ENCODE results near the gene RPL35. TPM values are rescaled to one million over a fixed set of nuclear protein-coding genes. Genes with fewer than 3 reads are reported as not detected.

RPL35 gene
- total and polyA plus RNA-seq, 2 of the 8 experiments (the other 6 are each of a cell fraction or from before 2014, with no cell fraction given): 1,831 to 2,448 TPM

GRCh38 chr9:124890179-124890578 is 28.4 kb upstream of the RPL35 start:
- no peak overlapping the region for H2BK120ac ChIP-seq (replicated peaks; ENCODE audit: low read depth, low read length)
- no peak for TF ChIP-seq POLR2A (IDR thresholded peaks at IDR 0.05; ENCODE audit: control extremely low read depth in 1 of 2, low read depth in 2 of 2, low read length in 2 of 2)
- TF ChIP-seq USF2 (IDR thresholded peaks at IDR 0.05; ENCODE audit: low read length): no peak
- no peak for TF ChIP-seq GTF2F1 (IDR thresholded peaks at IDR 0.05; ENCODE audit: borderline replicate concordance, low read depth, low read length)
- TF ChIP-seq NRF1 (IDR thresholded peaks at IDR 0.05; ENCODE audit: low read depth, low read length): no peak
- TF ChIP-seq TEAD4 (IDR thresholded peaks at IDR 0.05; ENCODE audit: low read depth, low read length): no peak
- no peak for TF ChIP-seq YY1 (IDR thresholded peaks at IDR 0.05; ENCODE audit: low read depth, low read length)
- no peak for DNase-seq (ENCODE audit: low read depth in 1 of 2, low spot score in 2 of 2)
- H3K9me3 ChIP-seq (ENCODE audit: insufficient read depth in 2 of 2, low read depth in 1 of 2, low read length in 1 of 2): no peaks in the 10 kb centered on the region; a peak in 1 of 4 replicates
- H4K5ac ChIP-seq (ENCODE audit: insufficient read length, low read depth, low read length): no peak overlapping the region
- no peak overlapping the region for H2BK5ac ChIP-seq (ENCODE audit: low read depth, low read length)
- no peak overlapping the region for H3K4me2 ChIP-seq (ENCODE audit: insufficient read depth in 1 of 2, low read depth in 2 of 2, low read length in 2 of 2)
- no peak overlapping the region for H3K23ac ChIP-seq (ENCODE audit: insufficient read length)
- H2BK20ac ChIP-seq (ENCODE audit: low read length): no peak overlapping the region
- H3K79me2 ChIP-seq (ENCODE audit: control insufficient read depth in 1 of 2, insufficient read depth in 2 of 2, low read length in 2 of 2): no peaks in the 10 kb centered on the region
- no peak overlapping the region for H2AK5ac ChIP-seq (ENCODE audit: low read depth, low read length)
- H4K91ac ChIP-seq (replicated peaks; ENCODE audit: insufficient read length, low read length): no peak overlapping the region
- POLR2A ChIA-PET (ENCODE audit: partially characterized antibody): interaction anchor here (31.1 kb wide), 1 partner anchor 27 kb away, joined by 573 read pairs; the partner anchor contains the start of genes ARPC5L, RPL35 and WDR38
- FAIRE-seq: no peak
- no peaks in the 10 kb centered on the region for H3K79me1 ChIP-seq (ENCODE audit: low read depth, low read length)
- no peak overlapping the region for H2BK12ac ChIP-seq (ENCODE audit: low read depth, low read length)
- WGBS, 2 experiments (ENCODE audit: extremely low coverage in 1 of 2, insufficient coverage in 1 of 2, insufficient read length in 1 of 2, insufficient replicate concordance in 2 of 2, low coverage in 1 of 2, low lambda C conversion rate in 2 of 2, missing lambda C conversion rate in 1 of 2): 89% methylated on average over 7 of the region's 7 CpGs; no CpG with 5 or more reads in 1 of the 2 experiments
- H3K9ac ChIP-seq (replicated peaks in 1 of 4; ENCODE audit: extremely low read depth in 1 of 4, low read depth in 3 of 4, low read length in 3 of 4): no peak overlapping the region
- H3K23me2 ChIP-seq (ENCODE audit: low read depth, low read length): no peaks in the 10 kb centered on the region
- H3K36me3 ChIP-seq (ENCODE audit: control insufficient read depth in 2 of 4, insufficient read depth in 4 of 4, low read length in 3 of 4): no peaks in the 10 kb centered on the region; a peak in 1 of 8 replicates
- H3K27ac ChIP-seq (ENCODE audit: low read depth, low read length): no peak overlapping the region
- H3K56ac ChIP-seq (replicated peaks; ENCODE audit: insufficient read length, low read depth, low read length): no peak overlapping the region
- peaks cover 0 to 2% of the 10 kb centered on the region in 2 experiments for H4K20me1 ChIP-seq (replicated peaks in 1 of 2; ENCODE audit: control insufficient read depth in 1 of 2, insufficient read depth in 2 of 2, low read length in 2 of 2)
- H3K18ac ChIP-seq (ENCODE audit: extremely low read depth, low read length): no peak overlapping the region
- peaks cover 0 to 1% (median 0%) of the 10 kb centered on the region in 4 experiments; a peak in 2 of 7 replicates for H3K4me1 ChIP-seq (replicated peaks in 1 of 4; ENCODE audit: control insufficient read depth in 3 of 4, insufficient read depth in 4 of 4, low read length in 3 of 4)
- H3K4ac ChIP-seq (replicated peaks; ENCODE audit: insufficient read length, low read depth, low read length): no peak overlapping the region
- H2AFZ ChIP-seq (ENCODE audit: low read length): no peak overlapping the region
- H3K4me3 ChIP-seq (ENCODE audit: extremely low read depth in 1 of 4, insufficient read depth in 2 of 4, low read depth in 3 of 4, low read length in 4 of 4): no peak overlapping the region
- H3K27me3 ChIP-seq (replicated peaks in 1 of 4; ENCODE audit: control insufficient read depth in 3 of 4, extremely low read depth in 1 of 4, insufficient read depth in 3 of 4, low read length in 3 of 4): no peaks in the 10 kb centered on the region
- CTCF ChIA-PET (ENCODE audit: partially characterized antibody): interaction anchor here (1.2 to 3.0 kb wide), 7 partner anchors 10 to 118 kb away, joined by 3 to 17 read pairs (median 4); partner anchors contain the start of gene WDR38
- no peak overlapping the region for H4K8ac ChIP-seq (ENCODE audit: extremely low read depth, insufficient read depth, low read length)
- H2BK15ac ChIP-seq (ENCODE audit: low read length): no peak overlapping the region
- H3K14ac ChIP-seq (ENCODE audit: insufficient read length): no peak overlapping the region
